ENCODE data around the gene BMPR2.
A peak's percentile ranks its signal among the peaks of the same experiment; 100 is the strongest.
"Not testable (repeated sequence)": the region's sequence is repeated elsewhere in the genome, so short reads cannot be mapped to it uniquely, and the experiment has no call there.

BMPR2 gene

DNA sequence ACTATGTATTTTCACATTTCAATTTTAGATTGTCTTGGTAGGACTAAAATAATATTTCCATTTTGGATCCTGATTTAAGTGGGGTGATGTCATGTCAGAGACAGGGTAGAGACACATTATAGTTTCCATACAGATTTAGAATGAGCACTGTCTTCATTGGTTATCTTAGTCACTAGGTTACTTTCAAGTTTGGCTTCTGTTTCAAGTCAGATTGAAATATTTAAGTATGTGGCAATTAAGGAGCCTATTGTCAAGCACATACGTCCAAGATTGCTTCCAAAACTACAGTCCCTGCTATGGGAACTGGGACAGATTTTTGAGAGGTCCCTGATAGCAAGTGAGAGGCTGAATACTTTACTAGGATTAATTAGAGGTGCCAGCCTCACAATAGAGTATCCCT, 169.4 kb downstream of the BMPR2 start:
- DNase-seq = no peak

DNA sequence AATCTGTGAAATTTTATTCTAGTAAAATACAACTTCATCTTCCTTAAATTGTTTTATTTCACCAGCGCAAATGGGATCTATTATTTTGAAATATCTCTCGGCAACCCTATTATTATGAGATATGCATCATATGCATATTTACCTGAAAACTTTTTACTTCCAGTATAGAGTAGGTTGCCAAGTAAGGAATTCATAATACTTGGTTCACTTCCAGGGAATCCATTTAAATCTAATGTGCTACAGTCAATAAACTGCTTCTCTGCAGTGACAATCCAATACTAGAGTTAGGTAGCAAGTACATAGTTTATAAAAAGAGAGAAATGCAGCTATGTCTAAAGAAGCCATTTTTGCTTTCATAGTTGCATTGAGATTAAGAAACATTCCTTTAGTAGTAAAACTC, 169.8 kb downstream of the BMPR2 start:
- DNase-seq = no peak

DNA sequence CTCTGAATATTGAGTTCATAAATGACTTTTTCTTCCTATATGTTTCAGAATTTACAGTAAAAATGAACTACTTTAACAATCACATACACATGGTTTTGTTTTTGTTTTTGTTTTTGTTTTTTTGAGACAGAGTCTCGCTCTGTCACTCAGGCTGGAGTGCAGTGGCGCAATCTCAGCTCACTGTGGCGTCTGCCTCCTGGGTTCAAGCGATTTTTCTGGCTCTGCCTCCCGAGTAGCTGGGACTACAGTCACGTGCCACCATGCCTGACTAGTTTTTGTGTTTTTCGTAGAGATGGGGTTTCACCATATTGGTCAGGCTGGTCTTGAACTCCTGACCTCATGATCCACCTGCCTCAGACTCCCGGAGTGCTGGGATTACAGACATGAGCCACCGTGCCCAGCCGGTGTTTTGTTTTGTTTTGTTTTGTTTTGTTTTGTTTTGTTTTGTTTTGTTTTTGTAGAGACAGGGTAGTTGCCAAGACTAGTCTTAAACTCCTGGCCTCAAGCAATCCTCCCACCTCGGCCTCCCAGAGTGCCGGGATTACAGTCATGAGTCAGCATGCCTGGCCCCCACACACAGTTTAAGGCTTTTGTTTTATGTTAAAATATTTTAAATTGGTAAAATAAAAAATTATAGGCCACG, 170.5 kb downstream of the BMPR2 start:
- not testable (repeated sequence) for DNase-seq

DNA sequence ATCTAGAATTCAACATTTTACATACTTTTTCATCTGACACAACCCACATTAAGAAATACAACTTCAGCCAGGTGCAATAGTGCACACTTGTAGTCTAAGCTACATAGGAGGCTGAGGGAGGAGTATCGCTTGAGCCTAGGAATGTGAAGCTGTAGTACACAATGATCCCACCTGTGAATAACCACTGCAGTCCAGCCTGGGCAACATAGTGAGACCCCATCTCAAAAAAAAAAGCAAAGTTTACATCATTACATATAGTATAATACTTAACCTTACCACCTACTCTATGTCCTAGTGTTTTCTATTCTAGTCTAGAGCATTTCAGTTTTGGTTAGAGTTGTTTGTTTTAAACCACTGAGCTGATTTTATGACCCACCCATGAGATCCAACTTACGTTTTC, 172.1 kb downstream of the BMPR2 start:
- DNase-seq = no peak

DNA sequence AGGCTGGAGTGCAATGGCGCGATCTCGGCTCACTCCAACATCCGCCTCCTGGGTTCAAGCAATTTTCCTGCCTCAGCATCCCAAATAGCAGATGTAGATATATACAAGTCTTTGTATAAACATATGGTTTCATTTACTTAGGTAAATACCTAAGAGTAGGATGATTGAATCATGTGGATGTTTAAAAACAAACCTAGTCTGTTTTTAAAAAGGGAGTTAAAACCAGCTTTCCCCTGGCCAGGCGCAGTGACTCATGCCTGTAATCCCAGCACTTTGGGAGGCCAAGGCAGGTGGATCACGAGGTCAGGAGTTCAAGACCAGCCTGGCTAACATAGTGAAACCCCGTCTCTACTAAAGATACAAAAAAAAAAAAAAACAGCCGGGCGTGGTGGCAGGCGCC, 174.9 kb downstream of the BMPR2 start:
- DNase-seq = not testable (repeated sequence)

DNA sequence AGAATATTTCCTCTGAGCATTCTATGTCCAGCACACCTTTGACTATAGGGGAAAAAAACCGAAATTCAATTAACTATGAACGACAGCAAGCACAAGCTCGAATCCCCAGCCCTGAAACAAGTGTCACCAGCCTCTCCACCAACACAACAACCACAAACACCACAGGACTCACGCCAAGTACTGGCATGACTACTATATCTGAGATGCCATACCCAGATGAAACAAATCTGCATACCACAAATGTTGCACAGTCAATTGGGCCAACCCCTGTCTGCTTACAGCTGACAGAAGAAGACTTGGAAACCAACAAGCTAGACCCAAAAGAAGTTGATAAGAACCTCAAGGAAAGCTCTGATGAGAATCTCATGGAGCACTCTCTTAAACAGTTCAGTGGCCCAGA, 179.2 kb downstream of the BMPR2 start:
- no peak for DNase-seq

DNA sequence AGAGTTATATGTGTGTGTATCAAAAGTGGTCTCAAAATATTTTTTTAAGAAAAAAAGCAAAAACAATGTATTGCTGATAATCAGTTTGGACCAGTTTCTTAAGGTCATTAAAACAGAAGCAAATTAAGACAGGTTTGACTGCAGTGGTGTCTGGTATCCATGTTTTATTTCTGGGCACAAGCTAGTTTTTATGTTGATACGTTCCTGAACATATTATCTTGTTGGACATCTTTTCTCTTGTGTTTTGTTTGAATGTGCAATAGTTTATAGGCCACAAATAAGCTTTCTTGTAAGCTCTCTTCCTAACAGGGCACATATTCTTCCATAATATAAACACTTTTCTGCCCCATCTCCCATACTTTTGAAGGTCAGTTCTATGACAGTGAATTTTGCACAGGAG, 184.1 kb downstream of the BMPR2 start:
- DNase-seq = no peak

DNA sequence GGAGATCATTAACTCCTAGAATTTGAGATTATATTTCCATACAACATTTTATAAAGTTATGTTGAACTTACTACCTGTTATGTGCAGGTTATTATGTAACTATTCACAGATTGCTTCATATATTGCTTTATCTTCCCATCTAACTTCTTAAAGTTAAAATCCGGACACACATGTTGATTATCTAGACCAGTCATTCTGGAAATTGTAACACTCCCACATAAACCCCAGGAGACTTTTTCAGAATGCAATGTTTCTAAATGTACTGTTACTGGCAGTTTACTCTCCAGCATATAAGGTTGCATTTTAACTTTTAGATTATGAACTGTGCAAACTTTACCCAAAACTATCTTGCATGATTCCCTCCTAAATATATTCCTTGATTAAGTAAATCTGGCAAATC, 188.1 kb downstream of the BMPR2 start:
- DNase-seq = no peak

DNA sequence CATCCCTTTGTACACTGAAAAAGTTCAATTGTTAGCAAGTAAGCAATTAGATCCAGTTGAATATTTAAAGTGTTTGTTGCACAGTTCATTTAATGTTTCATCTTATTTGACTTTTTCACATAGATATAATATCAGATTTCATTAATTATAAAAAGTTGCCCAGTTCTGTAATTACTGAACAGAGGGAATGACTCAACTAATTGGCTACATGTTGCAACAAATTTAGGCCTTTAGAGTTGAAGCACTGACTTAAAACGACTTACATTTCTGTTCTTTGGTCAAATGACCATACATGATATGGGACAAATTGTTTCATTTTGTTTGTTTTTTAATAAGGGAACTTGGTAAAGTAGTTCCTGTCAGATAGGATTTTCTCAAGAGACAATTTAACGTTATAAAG, 190.2 kb downstream of the BMPR2 start:
- DNase-seq = no peak

DNA sequence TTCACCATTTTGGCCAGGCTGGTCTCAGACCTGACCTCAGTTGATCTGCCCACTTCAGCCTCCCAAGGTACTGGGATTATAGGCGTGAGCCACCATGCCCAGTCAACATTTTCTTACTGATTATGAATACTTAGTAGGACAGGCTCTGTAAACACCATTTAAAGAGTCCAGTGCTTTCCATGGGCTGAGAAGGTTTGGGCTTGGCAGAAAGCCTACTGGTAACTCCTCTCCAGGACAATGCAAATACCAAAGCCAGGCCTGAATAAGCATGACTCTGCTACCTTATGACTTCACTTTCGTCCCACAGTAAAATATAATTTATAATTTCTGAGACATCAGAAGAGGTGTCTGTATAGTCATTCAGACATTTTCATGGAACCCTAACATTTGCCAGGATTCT, 198.4 kb downstream of the BMPR2 start:
- no peak for DNase-seq

DNA sequence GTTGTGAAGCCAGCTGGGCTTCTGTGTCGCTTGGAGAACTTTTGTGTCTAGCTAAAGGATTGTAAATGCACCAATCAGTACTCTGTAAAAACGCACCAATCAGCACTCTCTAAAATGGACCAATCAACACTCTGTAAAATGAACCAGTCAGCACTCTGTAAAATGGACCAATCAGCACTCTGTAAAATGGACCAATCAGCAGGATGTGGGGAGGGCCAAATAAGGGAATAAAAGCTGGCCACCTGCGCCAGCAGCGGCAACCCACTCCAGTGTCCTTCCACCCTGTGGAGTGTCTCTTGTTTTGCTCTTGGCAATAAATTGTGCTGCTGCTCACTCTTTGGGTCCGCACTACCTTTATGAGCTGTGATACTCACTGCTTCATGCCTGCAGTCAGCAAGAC, 199.1 kb downstream of the BMPR2 start:
- not testable (repeated sequence) for DNase-seq

DNA sequence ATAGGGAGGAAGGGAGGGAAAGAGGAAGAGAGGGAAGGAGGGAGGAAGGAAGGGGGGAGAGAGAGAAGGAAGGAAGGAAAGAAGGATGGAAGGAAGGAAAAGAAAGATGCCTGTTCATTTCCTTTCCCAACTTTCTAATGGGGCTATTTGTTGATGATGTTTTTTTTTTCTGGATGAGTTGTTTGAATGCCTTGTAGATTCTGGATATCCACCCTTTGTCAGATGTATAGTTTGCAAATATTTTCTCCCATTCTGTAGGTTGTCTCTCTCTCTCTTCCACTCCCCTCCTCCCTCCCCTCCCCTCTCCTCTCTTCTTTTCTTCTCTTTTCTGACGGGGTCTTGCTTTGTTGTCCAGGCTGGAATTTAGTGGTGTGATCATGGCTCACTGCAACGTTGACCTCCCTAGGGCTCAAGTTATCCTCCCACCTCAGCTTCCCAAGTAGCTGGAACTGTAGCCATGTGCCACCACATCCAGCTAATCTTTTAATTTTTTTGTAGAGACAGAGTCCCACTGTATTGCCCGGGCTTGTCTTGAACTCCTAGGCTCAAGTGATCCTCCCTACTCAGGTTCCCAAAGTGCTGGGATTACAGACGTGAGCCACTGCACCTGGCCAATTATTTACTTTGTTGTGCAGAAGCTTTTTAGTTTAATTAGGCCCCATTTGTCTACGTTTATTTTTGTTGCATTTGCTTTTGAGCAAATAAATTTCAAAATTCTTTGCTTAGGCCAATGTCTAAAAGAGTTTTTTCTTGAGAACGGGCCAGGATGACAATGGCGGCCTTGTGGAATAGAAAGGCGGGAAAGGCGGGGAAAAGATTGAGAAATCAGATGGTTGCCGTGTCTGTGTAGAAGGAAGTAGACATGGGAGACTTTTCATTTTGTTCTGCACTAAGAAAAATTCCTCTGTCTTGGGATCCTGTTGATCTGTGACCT, 201.4 kb downstream of the BMPR2 start:
- DNase-seq = no peak

DNA sequence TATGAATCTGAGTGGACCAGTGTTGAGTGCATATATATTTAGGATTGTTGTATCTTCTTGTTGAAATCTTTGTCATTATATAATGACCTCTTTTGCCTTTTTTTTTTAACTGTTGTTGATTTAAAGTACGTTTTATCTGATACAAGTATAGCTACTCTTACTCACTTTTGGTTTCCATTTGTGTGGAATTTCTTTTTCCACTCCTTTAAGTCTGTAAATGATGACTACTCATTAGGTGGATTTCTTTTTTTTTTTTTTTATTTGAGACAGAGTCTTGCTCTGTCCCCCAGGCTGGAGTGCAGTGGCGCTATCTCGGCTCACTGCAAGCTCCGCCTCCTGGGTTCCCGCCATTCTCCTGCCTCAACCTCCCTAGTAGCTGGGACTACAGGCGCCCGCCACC, 206.7 kb downstream of the BMPR2 start:
- not testable (repeated sequence) for DNase-seq

DNA sequence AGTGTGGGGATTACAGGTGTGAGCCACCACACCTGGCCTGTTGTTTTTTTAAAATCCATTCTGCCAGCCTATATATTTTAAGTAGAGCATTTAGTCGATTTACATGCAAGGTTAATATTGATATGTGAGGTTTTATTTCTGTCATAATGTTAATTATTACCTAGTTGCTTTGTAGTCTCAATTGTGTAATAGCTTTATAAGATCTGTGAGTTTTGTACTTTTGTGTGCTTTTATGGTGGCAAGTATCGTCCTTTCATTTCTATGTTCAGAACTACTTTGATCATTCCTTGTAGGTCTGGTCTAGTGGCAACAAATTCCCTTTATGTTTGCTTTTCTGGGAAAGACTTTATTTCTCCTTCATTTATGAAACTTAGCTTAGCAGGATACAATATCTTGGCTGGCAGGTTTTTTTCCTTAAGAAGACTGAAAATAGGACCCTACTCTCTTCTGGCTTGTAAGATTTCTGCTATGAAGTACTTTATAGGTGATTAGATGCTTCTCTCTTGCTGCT, 207.6 kb downstream of the BMPR2 start:
- no peak for DNase-seq

DNA sequence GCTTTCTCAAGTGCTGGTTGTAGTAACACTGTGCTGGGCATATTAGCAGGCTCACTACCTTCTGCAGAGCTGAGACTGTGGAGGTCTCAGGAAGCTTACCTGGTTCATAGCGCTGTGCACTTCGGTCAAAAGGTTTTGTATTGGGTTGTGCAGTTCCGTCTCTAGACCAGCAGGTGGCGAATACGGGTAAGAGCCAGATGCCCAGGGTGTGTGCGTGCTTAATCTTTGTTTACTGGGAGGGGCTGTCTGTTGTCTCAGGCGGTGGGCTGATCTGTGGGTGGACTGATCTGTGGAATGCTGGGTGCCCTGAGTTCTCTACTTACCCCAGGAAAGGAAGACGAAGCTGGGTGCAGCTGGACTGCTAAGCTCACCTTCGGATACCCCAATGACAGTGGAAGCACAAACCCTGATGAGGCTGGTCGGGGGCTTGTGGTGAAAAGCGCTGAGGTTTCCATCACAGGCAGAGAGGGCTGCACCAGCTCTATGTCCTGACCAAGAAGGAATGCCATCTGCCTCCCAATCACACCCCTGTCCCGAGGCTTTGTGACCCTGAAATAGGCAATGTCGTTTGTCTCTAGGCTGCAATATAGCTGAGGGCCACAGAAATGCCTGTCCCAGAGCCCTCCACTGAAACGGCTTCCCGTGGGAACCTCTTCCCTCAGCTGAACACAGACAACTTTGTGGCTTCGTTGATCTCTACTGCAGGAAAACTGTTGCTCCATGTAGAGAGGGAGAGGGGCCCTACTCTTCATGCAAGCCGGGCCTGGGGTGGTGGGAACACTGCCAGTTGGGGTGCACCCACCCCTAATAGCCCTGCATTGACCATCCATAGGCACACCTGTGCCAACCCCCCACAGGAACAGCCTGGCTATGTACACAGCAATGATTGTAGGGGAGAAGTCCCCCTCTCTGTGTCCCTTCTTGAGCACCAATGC, 212.8 kb downstream of the BMPR2 start:
- DNase-seq = peak; percentile 66

DNA sequence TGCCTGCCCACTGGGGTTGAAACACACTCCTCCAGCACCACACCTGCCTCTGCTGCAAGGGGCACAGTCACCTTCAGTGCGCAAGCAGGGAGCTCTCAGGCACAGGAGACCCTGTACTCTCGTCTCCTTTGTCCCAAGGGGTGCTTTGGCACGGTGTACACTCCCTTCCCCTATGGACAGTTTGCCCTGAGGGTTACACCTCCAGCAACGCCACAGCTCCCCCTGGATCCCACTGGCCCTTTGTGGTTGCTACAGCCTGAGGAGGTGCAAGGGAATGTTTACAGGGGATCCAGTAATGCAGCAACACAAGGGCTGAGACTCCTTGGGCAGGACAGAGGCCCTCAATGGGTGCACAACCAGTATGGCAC, 213.4 kb downstream of the BMPR2 start:
- no peak for DNase-seq

DNA sequence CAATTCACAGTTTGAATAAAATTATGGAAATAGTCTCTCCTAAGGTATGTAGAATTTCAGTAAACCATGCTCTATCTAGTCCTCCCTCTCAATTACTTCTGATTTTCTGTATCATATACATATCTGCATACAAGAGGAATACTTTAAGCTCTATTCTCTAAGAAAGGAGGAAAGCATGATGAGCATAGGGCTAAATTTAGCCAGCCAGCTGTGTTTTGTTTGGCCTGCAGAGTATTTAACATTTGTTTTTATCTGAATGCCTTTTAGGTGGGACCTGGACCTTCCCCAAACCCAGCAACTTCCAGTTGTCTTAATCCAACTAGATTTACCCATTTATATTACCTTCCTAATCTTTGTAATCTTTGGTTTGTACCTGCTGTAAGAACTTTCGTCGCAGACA, 216.4 kb downstream of the BMPR2 start:
- DNase-seq = no peak

DNA sequence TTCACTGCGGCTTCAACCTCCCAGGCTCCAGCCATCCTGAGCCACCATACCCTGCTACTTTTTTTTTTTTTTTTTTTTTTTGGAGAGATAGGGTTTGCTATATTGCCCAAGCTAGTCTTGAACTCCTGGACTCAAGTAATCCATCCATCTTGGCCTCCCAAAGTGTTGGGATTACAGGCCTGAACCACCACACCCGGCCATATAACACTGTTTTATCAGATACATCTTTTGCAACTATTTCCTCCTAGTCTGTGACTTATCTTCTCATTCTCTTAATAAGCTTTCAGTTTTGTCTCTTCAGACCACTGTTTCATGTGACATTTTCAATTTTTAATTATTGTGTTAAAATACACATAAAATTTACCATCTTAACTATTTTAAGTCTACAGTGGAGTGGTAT, 223.0 kb downstream of the BMPR2 start:
- DNase-seq = no peak

DNA sequence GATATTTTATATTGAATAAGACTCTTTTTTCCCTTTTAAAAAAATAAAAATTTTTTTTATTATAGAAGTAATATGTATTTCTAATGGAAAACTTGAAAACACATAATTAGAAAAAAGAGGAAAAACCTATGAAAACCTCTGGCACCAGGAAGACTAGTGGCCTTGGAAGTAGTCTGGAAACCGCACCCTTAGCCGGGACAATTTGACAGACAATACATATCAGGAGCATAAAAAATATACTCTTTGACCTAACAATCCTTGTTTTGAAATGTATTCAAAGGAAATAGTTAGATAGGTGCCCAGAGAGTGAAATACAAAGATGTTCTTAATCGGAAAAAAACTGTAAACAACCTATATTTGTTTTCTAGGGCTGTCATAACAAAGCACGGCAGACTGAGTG, 223.8 kb downstream of the BMPR2 start:
- DNase-seq = no peak

DNA sequence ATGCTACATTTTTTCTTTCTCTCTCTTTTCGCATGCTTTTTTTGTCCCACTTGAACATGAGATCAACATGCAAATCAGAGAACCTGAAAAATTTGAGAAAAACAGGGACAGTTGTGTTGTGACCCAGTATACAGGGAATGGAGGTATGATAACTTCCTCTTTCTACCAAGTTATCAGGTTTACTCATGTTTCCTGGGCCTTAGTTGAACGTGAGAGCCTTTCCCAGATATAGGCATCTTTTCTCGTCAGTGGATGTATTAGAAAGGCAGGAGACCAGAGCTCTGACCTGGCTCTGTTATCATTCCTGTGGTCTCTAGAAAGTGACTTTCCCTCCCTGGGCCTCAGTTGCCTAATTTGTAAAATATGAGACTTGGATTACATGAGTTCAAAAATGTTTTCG, 228.6 kb downstream of the BMPR2 start:
- DNase-seq = no peak

DNA sequence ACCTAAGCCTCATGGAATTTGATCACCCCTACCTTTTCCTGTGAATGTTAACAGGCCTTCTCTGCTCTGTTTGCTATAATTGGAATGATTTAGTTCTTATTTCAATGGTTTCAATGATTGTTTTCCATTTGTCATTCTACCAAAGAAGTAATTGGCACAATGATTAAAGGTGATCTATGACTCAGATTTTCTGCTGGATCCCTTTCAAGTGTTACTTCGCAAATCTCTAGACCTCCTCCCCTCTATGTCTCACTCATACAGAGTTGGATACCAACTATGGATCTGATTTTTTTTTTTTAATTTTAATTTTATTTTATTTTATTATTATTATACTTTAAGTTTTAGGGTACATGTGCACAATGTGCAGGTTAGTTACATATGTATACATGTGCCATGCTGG, 229.0 kb downstream of the BMPR2 start:
- no peak for DNase-seq

DNA sequence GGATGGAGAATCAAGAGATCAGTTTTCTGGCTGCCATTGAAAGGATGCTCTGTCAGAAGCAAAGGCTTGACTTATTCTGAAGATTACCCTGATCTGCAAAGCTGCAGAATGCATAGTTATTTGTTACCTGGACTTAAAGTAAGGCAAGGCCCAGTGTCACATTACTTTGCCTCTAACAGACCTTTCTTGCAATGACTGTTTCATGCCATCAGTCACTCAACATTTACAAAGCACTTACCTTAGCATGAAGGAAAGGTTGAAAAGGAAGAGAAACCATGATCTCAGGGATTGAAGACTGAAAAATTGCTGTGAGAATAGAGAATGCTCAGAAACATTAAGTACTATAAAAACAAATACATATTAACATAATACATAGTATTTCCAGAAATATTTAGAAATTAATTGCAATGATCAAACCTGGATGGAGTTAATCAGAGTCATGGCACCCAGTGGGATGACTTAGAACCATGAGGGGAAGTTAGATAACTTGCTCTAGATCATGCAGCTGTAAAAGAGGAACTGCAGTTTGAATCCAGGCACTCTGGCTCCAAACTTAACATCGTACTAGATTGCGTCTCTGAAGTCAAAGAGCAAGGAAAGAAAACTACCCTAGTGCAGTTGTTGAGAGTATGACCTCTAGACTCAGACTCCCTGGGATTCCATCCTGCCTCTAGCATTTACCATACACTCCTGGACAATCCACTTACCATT, 232.2 kb downstream of the BMPR2 start:
- no peak for DNase-seq

Data from NCI-H1092 (cell line).